ENCODE measurements around the gene VWA8. TPM values are rescaled to one million over a fixed set of nuclear protein-coding genes. Genes with fewer than 3 reads are reported as not detected.
"Not testable (repeated sequence)": the region's sequence is repeated elsewhere in the genome, so short reads cannot be mapped to it uniquely, and the experiment has no call there.

VWA8 gene
- total RNA-seq, 4 donors from 2014 or later = 12.0 to 34.0 (median 16.6) TPM

GRCh38 chr13:41639955-41640780, 320.7 kb downstream of the VWA8 start:
- Histone ChIP-seq H3K27me3 (no peaks in the 10 kb centered on the region), H3K9me3 (no peaks in the 10 kb centered on the region), H3K36me3 (no peaks in the 10 kb centered on the region), H3K27ac (no peak overlapping the region), H3K4me3 (no peak overlapping the region), H3K4me1 (peaks cover 4% of the 10 kb centered on the region)
- no peak for DNase-seq (ENCODE audit: low spot score in 2 of 2)
- TF ChIP-seq EP300 (IDR thresholded peaks at IDR 0.05) (no peak), POLR2AphosphoS5 (IDR thresholded peaks at IDR 0.05) (no peak), POLR2A (IDR thresholded peaks at IDR 0.05) (no peak)
- TF ChIP-seq, protein P1, sequence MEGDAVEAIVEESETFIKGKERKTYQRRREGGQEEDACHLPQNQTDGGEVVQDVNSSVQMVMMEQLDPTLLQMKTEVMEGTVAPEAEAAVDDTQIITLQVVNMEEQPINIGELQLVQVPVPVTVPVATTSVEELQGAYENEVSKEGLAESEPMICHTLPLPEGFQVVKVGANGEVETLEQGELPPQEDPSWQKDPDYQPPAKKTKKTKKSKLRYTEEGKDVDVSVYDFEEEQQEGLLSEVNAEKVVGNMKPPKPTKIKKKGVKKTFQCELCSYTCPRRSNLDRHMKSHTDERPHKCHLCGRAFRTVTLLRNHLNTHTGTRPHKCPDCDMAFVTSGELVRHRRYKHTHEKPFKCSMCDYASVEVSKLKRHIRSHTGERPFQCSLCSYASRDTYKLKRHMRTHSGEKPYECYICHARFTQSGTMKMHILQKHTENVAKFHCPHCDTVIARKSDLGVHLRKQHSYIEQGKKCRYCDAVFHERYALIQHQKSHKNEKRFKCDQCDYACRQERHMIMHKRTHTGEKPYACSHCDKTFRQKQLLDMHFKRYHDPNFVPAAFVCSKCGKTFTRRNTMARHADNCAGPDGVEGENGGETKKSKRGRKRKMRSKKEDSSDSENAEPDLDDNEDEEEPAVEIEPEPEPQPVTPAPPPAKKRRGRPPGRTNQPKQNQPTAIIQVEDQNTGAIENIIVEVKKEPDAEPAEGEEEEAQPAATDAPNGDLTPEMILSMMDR (IDR thresholded peaks at IDR 0.05) = no peak
- WGBS = 66% methylated on average over 4 of the region's 4 CpGs

- DNase-seq (ENCODE audit: low spot score in 2 of 2) = no peak
- Histone ChIP-seq H3K9me3 (no peaks in the 10 kb centered on the region), H3K27me3 (no peaks in the 10 kb centered on the region), H3K4me3 (no peak overlapping the region), H3K36me3 (no peaks in the 10 kb centered on the region), H3K27ac (no peak overlapping the region), H3K4me1 (peaks cover 4% of the 10 kb centered on the region)
- 86% methylated on average over 7 of the region's 7 CpGs for WGBS
- no peak for TF ChIP-seq POLR2AphosphoS5 (IDR thresholded peaks at IDR 0.05)
- TF ChIP-seq, protein P1 (IDR thresholded peaks at IDR 0.05) = no peak
- TF ChIP-seq EP300 (IDR thresholded peaks at IDR 0.05) = no peak
- no peak for TF ChIP-seq POLR2A (IDR thresholded peaks at IDR 0.05)
Measured at GRCh38 chr13:41639237-41639904, 321.5 kb downstream of the VWA8 start.

DNA sequence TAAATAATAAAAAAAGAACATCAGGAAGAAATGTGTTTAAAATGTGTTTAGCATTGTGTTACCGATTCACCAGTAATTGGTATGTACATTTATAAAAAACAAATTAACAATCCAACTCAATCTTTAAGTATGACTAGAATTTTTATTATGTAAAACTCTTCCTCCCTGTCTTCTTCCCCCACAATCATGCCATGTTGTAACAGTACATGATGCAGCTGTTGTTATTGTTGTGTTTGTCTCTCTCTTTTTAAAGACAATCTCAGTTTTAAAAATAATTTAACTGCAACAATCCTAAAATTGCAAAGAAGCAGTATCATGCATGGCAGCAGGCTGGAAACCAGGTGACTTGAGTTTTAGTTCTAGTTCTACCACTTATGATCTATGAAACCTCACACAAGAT, 323.3 kb downstream of the VWA8 start:
- peaks cover 4% of the 10 kb centered on the region for H3K4me1 ChIP-seq
- TF ChIP-seq POLR2A (IDR thresholded peaks at IDR 0.05) (no peak), EP300 (IDR thresholded peaks at IDR 0.05) (no peak), POLR2AphosphoS5 (IDR thresholded peaks at IDR 0.05) (no peak)
- TF ChIP-seq, protein P1 (IDR thresholded peaks at IDR 0.05) = no peak
- H3K27me3 ChIP-seq = no peaks in the 10 kb centered on the region
- H3K9me3 ChIP-seq = no peaks in the 10 kb centered on the region
- 87% methylated on average over 1 of the region's 1 CpG for WGBS
- H3K36me3 ChIP-seq = no peaks in the 10 kb centered on the region
- H3K4me3 ChIP-seq = no peak overlapping the region
- no peak overlapping the region for H3K27ac ChIP-seq
- no peak for DNase-seq (ENCODE audit: low spot score in 2 of 2)

- H3K4me3 ChIP-seq; H3K4me1 ChIP-seq; H3K27ac ChIP-seq; H3K36me3 ChIP-seq; H3K9me3 ChIP-seq; DNase-seq (ENCODE audit: low spot score in 2 of 2); H3K27me3 ChIP-seq: not testable (repeated sequence)
- WGBS = 100% methylated on average over 1 of the region's 5 CpGs
Measured at GRCh38 chr13:41637032-41637431, 323.9 kb downstream of the VWA8 start.

DNA sequence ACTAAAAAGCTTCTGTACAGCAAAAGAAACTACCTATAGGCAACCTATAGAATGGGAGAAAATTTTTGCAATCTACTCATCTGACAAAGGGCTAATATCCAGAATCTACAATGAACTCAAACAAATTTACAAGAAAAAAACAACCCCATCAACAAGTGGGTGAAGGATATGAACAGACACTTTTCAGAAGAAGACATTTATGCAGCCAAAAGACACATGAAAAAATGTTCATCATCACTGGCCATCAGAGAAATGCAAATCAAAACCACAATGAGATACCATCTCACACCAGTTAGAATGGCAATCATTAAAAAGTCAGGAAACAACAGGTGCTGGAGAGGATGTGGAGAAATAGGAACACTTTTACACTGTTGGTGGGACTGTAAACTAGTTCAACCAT, 324.3 kb downstream of the VWA8 start:
- not testable (repeated sequence) for H3K27me3 ChIP-seq; H3K4me3 ChIP-seq; H3K27ac ChIP-seq; H3K36me3 ChIP-seq; DNase-seq (ENCODE audit: low spot score in 2 of 2); H3K4me1 ChIP-seq; H3K9me3 ChIP-seq

DNA sequence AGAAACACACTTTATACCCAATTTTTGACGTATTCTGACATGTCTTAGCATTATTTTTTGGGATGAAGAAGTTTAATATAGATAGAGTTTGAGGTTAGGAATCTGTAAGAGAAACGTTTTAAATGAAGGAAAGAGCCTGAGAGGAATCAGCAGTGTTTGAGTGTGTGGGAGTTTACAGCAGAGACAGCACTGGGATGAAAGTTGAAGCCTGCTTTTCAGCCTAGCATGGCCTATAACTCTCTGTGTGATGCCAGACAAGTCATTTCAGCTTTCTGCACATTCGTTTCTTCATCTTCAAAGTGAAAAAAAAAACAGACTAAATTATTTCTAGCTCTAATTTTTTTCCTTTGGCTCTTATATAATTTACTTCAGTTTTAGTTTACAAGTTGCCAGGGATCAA, 326.5 kb downstream of the VWA8 start:
- no peak overlapping the region for H3K4me3 ChIP-seq
- no peak for TF ChIP-seq EP300 (IDR thresholded peaks at IDR 0.05)
- TF ChIP-seq POLR2AphosphoS5 (IDR thresholded peaks at IDR 0.05) = no peak
- no peak for TF ChIP-seq POLR2A (IDR thresholded peaks at IDR 0.05)
- 77% methylated on average over 3 of the region's 3 CpGs for WGBS
- no peak overlapping the region for H3K27ac ChIP-seq
- H3K4me1 ChIP-seq = no peaks in the 10 kb centered on the region
- H3K9me3 ChIP-seq = no peaks in the 10 kb centered on the region
- DNase-seq (ENCODE audit: low spot score in 2 of 2) = no peak
- no peaks in the 10 kb centered on the region for H3K36me3 ChIP-seq
- no peaks in the 10 kb centered on the region for H3K27me3 ChIP-seq
